ENCODE data around the gene SCAI.

- no peak for TF ChIP-seq CTCF (IDR thresholded peaks at IDR 0.05)
- TF ChIP-seq POLR2A (IDR thresholded peaks at IDR 0.05): no peak
- TF ChIP-seq EP300 (IDR thresholded peaks at IDR 0.05): no peak
These were observed 105.2 kb downstream of the SCAI start for GRCh38 chr9:125038166-125038565.

Data from ovary (tissue), 3 donors.